WTC11 (cell line): ENCODE measurements around the gene EMP1. TPM values are rescaled to one million over a fixed set of nuclear protein-coding genes. Genes with fewer than 3 reads are reported as not detected.

Experiments
- ATAC-seq: fragments of 200-7000 bp; cut with Tn5 transposase; 2 replicates; pipeline ENCODE4 v1.10.0; 2021; ENCODE audit warnings: mild to moderate bottlenecking, moderate library complexity
- CTCF ChIA-PET: fragments of 300-600 bp; sonication (Branson Sonifier 250); formaldehyde crosslinking; loops from one replicate; lab custom pipeline; 2021; ENCODE audit warnings: antibody characterized with exemption; lab: Charles Lee
- POLR2A ChIA-PET: fragments of 350-600 bp; sonication (Branson Sonifier 250); formaldehyde crosslinking; loops from one replicate; lab custom pipeline; 2021; ENCODE audit warnings: antibody characterized with exemption; lab: Charles Lee
- DNase-seq: peaks from one replicate; pipeline ENCODE4 v3.0.0; 2021; ENCODE audit warnings: low spot score
- H3K27ac Mint-ChIP-seq: 2 replicates; pipeline ENCODE4 v1.8.0; 2021; ENCODE audit warnings: mixed read lengths
- H3K27me3 Mint-ChIP-seq: 2 replicates; pipeline ENCODE4 v1.8.0; 2021; ENCODE audit warnings: low read depth, mild to moderate bottlenecking, moderate library complexity, mixed read lengths
- H3K36me3 Mint-ChIP-seq: 2 replicates; pipeline ENCODE4 v1.8.0; 2021; ENCODE audit warnings: mixed read lengths
- H3K4me1 Mint-ChIP-seq: 2 replicates; pipeline ENCODE4 v1.8.0; 2022; ENCODE audit warnings: mixed read lengths
- H3K4me3 Mint-ChIP-seq: 2 replicates; pipeline ENCODE4 v1.8.0; 2021; ENCODE audit warnings: mild to moderate bottlenecking, moderate library complexity, mixed read lengths
- H3K9me3 Mint-ChIP-seq: 2 replicates; pipeline ENCODE4 v1.8.0; 2021; ENCODE audit warnings: mixed read lengths
- AR ChIP-seq: fragments of 250-450 bp; sonication (Bioruptor Pico); IDR thresholded peaks from 2 replicates; pipeline ENCODE4 v1.9.0; 2021; ENCODE audit warnings: mild to moderate bottlenecking
- ATF2 ChIP-seq: sonication (generic); formaldehyde crosslinking; IDR thresholded peaks from 2 replicates; pipeline ENCODE4 v1.8.1; 2022; ENCODE audit warnings: low read depth, missing genetic modification reagents, borderline replicate concordance
- CBFB ChIP-seq: sonication (generic); formaldehyde crosslinking; IDR thresholded peaks from 2 replicates; pipeline ENCODE4 v1.8.1; 2022; ENCODE audit warnings: mild to moderate bottlenecking, low read depth, missing genetic modification reagents
- CREM ChIP-seq: sonication (generic); formaldehyde crosslinking; IDR thresholded peaks from 2 replicates; pipeline ENCODE4 v1.8.1; 2022; ENCODE audit warnings: mild to moderate bottlenecking, missing genetic modification reagents, moderate library complexity
- CTCF ChIP-seq: fragments of 200-600 bp; IDR thresholded peaks from 2 replicates; pipeline ENCODE4 v1.8.0; 2022; ENCODE audit warnings: antibody characterized with exemption
- E2F4 ChIP-seq: sonication (generic); formaldehyde crosslinking; IDR thresholded peaks from 2 replicates; pipeline ENCODE4 v1.8.1; 2022; ENCODE audit warnings: low read depth, mild to moderate bottlenecking, moderate library complexity, missing genetic modification reagents, borderline replicate concordance
- FOXJ3 ChIP-seq: sonication (generic); formaldehyde crosslinking; IDR thresholded peaks from 2 replicates; pipeline ENCODE4 v1.9.0; 2021; ENCODE audit warnings: missing genetic modification reagents, mild to moderate bottlenecking, borderline replicate concordance
- GTF2I ChIP-seq: fragments of 250-450 bp; sonication (Bioruptor Pico); conservative IDR thresholded peaks from 2 replicates; pipeline ENCODE4 v1.4.0; 2021; ENCODE audit warnings: mild to moderate bottlenecking
- HMGA2 ChIP-seq: fragments of 250-450 bp; sonication (Bioruptor Pico); IDR thresholded peaks from 2 replicates; pipeline ENCODE4 v1.4.0; 2021; ENCODE audit warnings: mild to moderate bottlenecking, moderate library complexity
- IRF2 ChIP-seq: sonication (generic); formaldehyde crosslinking; IDR thresholded peaks from 2 replicates; pipeline ENCODE4 v1.8.0; 2022; ENCODE audit warnings: low read depth, missing genetic modification reagents, borderline replicate concordance
- MYBL2 ChIP-seq: sonication (generic); formaldehyde crosslinking; IDR thresholded peaks from 2 replicates; pipeline ENCODE4 v1.8.1; 2023; ENCODE audit warnings: mild to moderate bottlenecking, moderate library complexity, missing genetic modification reagents
- NFE2L1 ChIP-seq: sonication (generic); formaldehyde crosslinking; IDR thresholded peaks from 2 replicates; pipeline ENCODE4 v1.8.1; 2023; ENCODE audit warnings: missing genetic modification reagents
- NFYB ChIP-seq: sonication (generic); formaldehyde crosslinking; conservative IDR thresholded peaks from 2 replicates; pipeline ENCODE4 v1.8.0; 2022; ENCODE audit warnings: low read depth, missing genetic modification reagents
- RELA ChIP-seq: sonication (generic); formaldehyde crosslinking; IDR thresholded peaks from 2 replicates; pipeline ENCODE4 v1.8.1; 2022; ENCODE audit warnings: missing genetic modification reagents, mild to moderate bottlenecking, borderline replicate concordance
- RORB ChIP-seq: fragments of 250-450 bp; sonication (Bioruptor Pico); IDR thresholded peaks from 2 replicates; pipeline ENCODE4 v1.9.0; 2021; ENCODE audit warnings: mild to moderate bottlenecking
- TEAD4 ChIP-seq: sonication (generic); formaldehyde crosslinking; IDR thresholded peaks from 2 replicates; pipeline ENCODE4 v1.8.0; 2022; ENCODE audit warnings: mild to moderate bottlenecking, missing genetic modification reagents
- ZBTB21 ChIP-seq: sonication (generic); formaldehyde crosslinking; IDR thresholded peaks from 2 replicates; pipeline ENCODE4 v1.8.1; 2023; ENCODE audit warnings: mild to moderate bottlenecking, missing genetic modification reagents, borderline replicate concordance
- ZNF121 ChIP-seq: sonication (generic); formaldehyde crosslinking; IDR thresholded peaks from 2 replicates; pipeline ENCODE4 v1.8.0; 2023; ENCODE audit warnings: missing genetic modification reagents
- ZNF138 ChIP-seq: sonication (generic); formaldehyde crosslinking; conservative IDR thresholded peaks from 2 replicates; pipeline ENCODE4 v1.8.1; 2022; ENCODE audit warnings: mild to moderate bottlenecking, moderate library complexity, missing genetic modification reagents
- ZNF396 ChIP-seq: fragments of 250-450 bp; sonication (Bioruptor Pico); IDR thresholded peaks from 2 replicates; pipeline ENCODE4 v1.8.0; 2021; ENCODE audit warnings: mild to moderate bottlenecking, moderate library complexity, borderline replicate concordance
- ZNF532 ChIP-seq: fragments of 250-450 bp; sonication (Bioruptor Pico); IDR thresholded peaks from 2 replicates; pipeline ENCODE4 v1.9.0; 2021; ENCODE audit warnings: mild to moderate bottlenecking, borderline replicate concordance
- total RNA-seq: library from RNA; stranded (reverse); gene quantifications from 3 replicates; pipeline ENCODE4 v1.2.3, GENCODE V29; 2021
- TF ChIP-seq, protein P1 (sequence below): sonication (generic); formaldehyde crosslinking; IDR thresholded peaks from 2 replicates; pipeline ENCODE4 v1.8.1; 2023; ENCODE audit warnings: mild to moderate bottlenecking, missing genetic modification reagents, borderline replicate concordance

The EMP1 gene
- total RNA-seq, 1 experiment from 2014 or later, result 1.4 TPM

GRCh38 chr12:13152756-13153155 is 43.8 kb upstream of the EMP1 start:
- H3K27ac Mint-ChIP-seq, result no peak overlapping the region
- DNase-seq, result no peak
- no peak for ATAC-seq
- no peak overlapping the region for H3K4me3 Mint-ChIP-seq
- CTCF ChIA-PET, result interaction anchor here (0.7 to 1.5 kb wide), 2 partner anchors 50 to 59 kb away, joined by 3 to 5 read pairs; no protein-coding TSS in a partner anchor
- peaks cover 18% of the 10 kb centered on the region for H3K4me1 Mint-ChIP-seq
- POLR2A ChIA-PET, result no interaction called here
- peaks cover 20% of the 10 kb centered on the region for H3K9me3 Mint-ChIP-seq
- H3K27me3 Mint-ChIP-seq, result no peaks in the 10 kb centered on the region
- no peaks in the 10 kb centered on the region; the same call in 1 of the 2 replicates for H3K36me3 Mint-ChIP-seq
- no peak for TF ChIP-seq FOXJ3 (CRISPR knock-in tag)
- TF ChIP-seq CTCF, result no peak
- no peak for TF ChIP-seq ZNF396
- TF ChIP-seq RORB (CRISPR knock-in tag), result no peak
- no peak for TF ChIP-seq NFYB
- TF ChIP-seq CREM (CRISPR knock-in tag), result no peak
- no peak for TF ChIP-seq E2F4 (CRISPR knock-in tag)
- no peak for TF ChIP-seq GTF2I
- TF ChIP-seq ZNF138 (CRISPR knock-in tag), result no peak
- TF ChIP-seq ATF2 (CRISPR knock-in tag), result no peak
- TF ChIP-seq IRF2 (CRISPR knock-in tag), result no peak
- TF ChIP-seq HMGA2 (CRISPR knock-in tag), result no peak
- no peak for TF ChIP-seq AR
- no peak for TF ChIP-seq TEAD4 (CRISPR knock-in tag)
- TF ChIP-seq CBFB, result no peak
- TF ChIP-seq, all 79 proteins: peak for 0

GRCh38 chr12:13153180-13153579 is 43.3 kb upstream of the EMP1 start:
- peak; percentile 71 for ATAC-seq
- no peak overlapping the region for H3K27ac Mint-ChIP-seq
- TF ChIP-seq ZNF532 (CRISPR knock-in tag) (no peak), ZBTB21 (CRISPR knock-in tag) (no peak), CREM (CRISPR knock-in tag) (no peak), NFE2L1 (no peak), RELA (CRISPR knock-in tag) (no peak), ZNF121 (no peak), MYBL2 (no peak)
- TF ChIP-seq, protein P1, sequence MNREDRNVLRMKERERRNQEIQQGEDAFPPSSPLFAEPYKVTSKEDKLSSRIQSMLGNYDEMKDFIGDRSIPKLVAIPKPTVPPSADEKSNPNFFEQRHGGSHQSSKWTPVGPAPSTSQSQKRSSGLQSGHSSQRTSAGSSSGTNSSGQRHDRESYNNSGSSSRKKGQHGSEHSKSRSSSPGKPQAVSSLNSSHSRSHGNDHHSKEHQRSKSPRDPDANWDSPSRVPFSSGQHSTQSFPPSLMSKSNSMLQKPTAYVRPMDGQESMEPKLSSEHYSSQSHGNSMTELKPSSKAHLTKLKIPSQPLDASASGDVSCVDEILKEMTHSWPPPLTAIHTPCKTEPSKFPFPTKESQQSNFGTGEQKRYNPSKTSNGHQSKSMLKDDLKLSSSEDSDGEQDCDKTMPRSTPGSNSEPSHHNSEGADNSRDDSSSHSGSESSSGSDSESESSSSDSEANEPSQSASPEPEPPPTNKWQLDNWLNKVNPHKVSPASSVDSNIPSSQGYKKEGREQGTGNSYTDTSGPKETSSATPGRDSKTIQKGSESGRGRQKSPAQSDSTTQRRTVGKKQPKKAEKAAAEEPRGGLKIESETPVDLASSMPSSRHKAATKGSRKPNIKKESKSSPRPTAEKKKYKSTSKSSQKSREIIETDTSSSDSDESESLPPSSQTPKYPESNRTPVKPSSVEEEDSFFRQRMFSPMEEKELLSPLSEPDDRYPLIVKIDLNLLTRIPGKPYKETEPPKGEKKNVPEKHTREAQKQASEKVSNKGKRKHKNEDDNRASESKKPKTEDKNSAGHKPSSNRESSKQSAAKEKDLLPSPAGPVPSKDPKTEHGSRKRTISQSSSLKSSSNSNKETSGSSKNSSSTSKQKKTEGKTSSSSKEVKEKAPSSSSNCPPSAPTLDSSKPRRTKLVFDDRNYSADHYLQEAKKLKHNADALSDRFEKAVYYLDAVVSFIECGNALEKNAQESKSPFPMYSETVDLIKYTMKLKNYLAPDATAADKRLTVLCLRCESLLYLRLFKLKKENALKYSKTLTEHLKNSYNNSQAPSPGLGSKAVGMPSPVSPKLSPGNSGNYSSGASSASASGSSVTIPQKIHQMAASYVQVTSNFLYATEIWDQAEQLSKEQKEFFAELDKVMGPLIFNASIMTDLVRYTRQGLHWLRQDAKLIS (CRISPR knock-in tag), result no peak

More at GRCh38 chr12:13153180-13153579, 43.3 kb upstream of the EMP1 start:
- no peak for DNase-seq
- ChIA-PET POLR2A (no interaction called here), CTCF (interaction anchor here (0.7 to 1.5 kb wide), 4 partner anchors 27 to 74 kb away, joined by 3 to 5 read pairs (median 4); no protein-coding TSS in a partner anchor)
- peaks cover 20% of the 10 kb centered on the region for H3K9me3 Mint-ChIP-seq
- peaks cover 18% of the 10 kb centered on the region for H3K4me1 Mint-ChIP-seq
- H3K27me3 Mint-ChIP-seq, result no peaks in the 10 kb centered on the region
- H3K36me3 Mint-ChIP-seq, result no peaks in the 10 kb centered on the region; the same call in 1 of the 2 replicates
- no peak overlapping the region for H3K4me3 Mint-ChIP-seq
